OCI-LY1 (cell line): Measurements from ENCODE around the gene CBFA2T3.

Experiments used
- H2AFZ ChIP-seq: fragments of 200-600 bp; sonication (generic), shearing (Covaris generic); 2 replicates; pipeline ENCODE4 v1.6.0; 2014; ENCODE audit warnings: antibody characterized with exemption, mild to moderate bottlenecking, low read length
- H3F3A ChIP-seq: fragments of 200-600 bp; sonication (generic), shearing (Covaris generic); 2 replicates; pipeline ENCODE4 v1.6.0; 2014; ENCODE audit warnings: mild to moderate bottlenecking, antibody characterized with exemption, low read length, moderate library complexity; ENCODE audit not compliant: insufficient read depth
- H3K27ac ChIP-seq: fragments of 200-600 bp; sonication (generic); 2 replicates; pipeline ENCODE4 v1.5.1; 2014; ENCODE audit warnings: low read length, mixed run types, mild to moderate bottlenecking, low read depth; ENCODE audit not compliant: poor library complexity, severe bottlenecking
- H3K27me3 ChIP-seq: fragments of 200-600 bp; sonication (generic); 2 replicates; pipeline ENCODE4 v1.6.0; 2014; ENCODE audit warnings: antibody characterized with exemption, mild to moderate bottlenecking, low read length, moderate library complexity; ENCODE audit not compliant: insufficient read depth
- H3K36me3 ChIP-seq: fragments of 200-600 bp; sonication (generic); 2 replicates; pipeline ENCODE4 v1.6.1; 2014; ENCODE audit warnings: mild to moderate bottlenecking, antibody characterized with exemption, low read length, moderate library complexity, mixed read lengths; ENCODE audit not compliant: insufficient read depth
- H3K4me1 ChIP-seq: fragments of 200-600 bp; sonication (generic); 2 replicates; pipeline ENCODE4 v1.5.1; 2014; ENCODE audit warnings: mild to moderate bottlenecking, low read length, moderate library complexity; ENCODE audit not compliant: insufficient read depth, severe bottlenecking
- H3K4me2 ChIP-seq: fragments of 200-600 bp; sonication (generic), shearing (Covaris generic); 2 replicates; pipeline ENCODE4 v1.6.1; 2014; ENCODE audit warnings: low read length
- H3K4me3 ChIP-seq: fragments of 200-600 bp; sonication (generic); 2 replicates; pipeline ENCODE4 v1.5.1; 2014; ENCODE audit warnings: low read length, low read depth, mild to moderate bottlenecking, mixed read lengths; ENCODE audit not compliant: poor library complexity, severe bottlenecking
- H3K79me2 ChIP-seq: fragments of 200-600 bp; shearing (Covaris generic); 2 replicates; pipeline ENCODE4 v1.6.1; 2016; ENCODE audit warnings: mixed run types, low read length, mixed read lengths; ENCODE audit not compliant: insufficient read depth
- H3K9ac ChIP-seq: fragments of 200-600 bp; sonication (generic), shearing (Covaris generic); 2 replicates; pipeline ENCODE4 v1.6.1; 2014; ENCODE audit warnings: mild to moderate bottlenecking, low read length, mixed read lengths
- H3K9me2 ChIP-seq: fragments of 200-600 bp; sonication (generic), shearing (Covaris generic); 2 replicates; pipeline ENCODE4 v1.6.1; 2014; ENCODE audit warnings: low read depth, mild to moderate bottlenecking, low read length, mixed read lengths
- H3K9me3 ChIP-seq: fragments of 200-600 bp; shearing (Covaris generic); 2 replicates; pipeline ENCODE4 v1.6.1; 2014; ENCODE audit warnings: low read length, mixed read lengths
- H4K20me1 ChIP-seq: fragments of 200-600 bp; sonication (generic), shearing (Covaris generic); 2 replicates; pipeline ENCODE4 v1.6.0; 2016; ENCODE audit warnings: mild to moderate bottlenecking, low read length; ENCODE audit not compliant: insufficient read depth
- CTCF ChIP-seq: fragments of 200-600 bp; sonication (generic), shearing (Covaris generic); IDR thresholded peaks from 2 replicates; pipeline ENCODE4 v1.5.1; 2017; ENCODE audit warnings: mild to moderate bottlenecking, antibody characterized with exemption, low read length, moderate library complexity, mixed read lengths
- EZH2 ChIP-seq: fragments of 200-600 bp; sonication (generic), shearing (Covaris generic); IDR thresholded peaks from 2 replicates; pipeline ENCODE4 v1.8.0; 2017; ENCODE audit warnings: borderline replicate concordance, mixed run types, mild to moderate bottlenecking, antibody characterized with exemption, low read length, moderate library complexity, mixed read lengths

CBFA2T3 gene

GRCh38 chr16:88874938-88875599 is 101.9 kb downstream of the CBFA2T3 start:
- H3K27me3 ChIP-seq: peaks cover 17% of the 10 kb centered on the region
- no peak overlapping the region for H3K27ac ChIP-seq
- no peak overlapping the region for H3K4me3 ChIP-seq
- H3K4me1 ChIP-seq: no peaks in the 10 kb centered on the region
- H3K36me3 ChIP-seq: peaks cover 20% of the 10 kb centered on the region
- TF ChIP-seq CTCF: no peak
- no peak for TF ChIP-seq EZH2
- no peaks in the 10 kb centered on the region for H4K20me1 ChIP-seq
- H3K9me3 ChIP-seq: no peaks in the 10 kb centered on the region
- no peaks in the 10 kb centered on the region for H3F3A ChIP-seq
- no peak overlapping the region for H2AFZ ChIP-seq
- H3K79me2 ChIP-seq: no peaks in the 10 kb centered on the region
- no peak overlapping the region for H3K4me2 ChIP-seq
- H3K9ac ChIP-seq: no peak overlapping the region
- H3K9me2 ChIP-seq: no peaks in the 10 kb centered on the region

- Histone ChIP-seq H2AFZ (no peak overlapping the region), H3K9me3 (no peaks in the 10 kb centered on the region), H3K27me3 (peaks cover 22% of the 10 kb centered on the region), H4K20me1 (no peaks in the 10 kb centered on the region), H3K9me2 (no peaks in the 10 kb centered on the region), H3F3A (no peaks in the 10 kb centered on the region), H3K27ac (no peak overlapping the region), H3K4me3 (no peak overlapping the region), H3K4me1 (no peaks in the 10 kb centered on the region), H3K4me2 (no peak overlapping the region), H3K36me3 (peaks cover 11% of the 10 kb centered on the region), H3K79me2 (no peaks in the 10 kb centered on the region), H3K9ac (no peak overlapping the region)
- TF ChIP-seq CTCF (no peak), EZH2 (no peak)
These were observed 104.2 kb downstream of the CBFA2T3 start for GRCh38 chr16:88872650-88873331.

- no peaks in the 10 kb centered on the region for H3K4me1 ChIP-seq
- peaks cover 24% of the 10 kb centered on the region for H3K27me3 ChIP-seq
- H3F3A ChIP-seq: no peaks in the 10 kb centered on the region
- H3K9ac ChIP-seq: no peak overlapping the region
- no peaks in the 10 kb centered on the region for H3K9me3 ChIP-seq
- no peaks in the 10 kb centered on the region for H3K79me2 ChIP-seq
- H3K27ac ChIP-seq: no peak overlapping the region
- no peaks in the 10 kb centered on the region for H4K20me1 ChIP-seq
- no peaks in the 10 kb centered on the region for H3K9me2 ChIP-seq
- TF ChIP-seq CTCF (no peak), EZH2 (no peak)
- H2AFZ ChIP-seq: no peak overlapping the region
- H3K4me3 ChIP-seq: no peak overlapping the region
- H3K36me3 ChIP-seq: peaks cover 5% of the 10 kb centered on the region
- H3K4me2 ChIP-seq: no peak overlapping the region
These were observed 105.1 kb downstream of the CBFA2T3 start for GRCh38 chr16:88871730-88872416.
